Measurements from ENCODE around the gene RPS6KA6.

Gene RPS6KA6

DNA sequence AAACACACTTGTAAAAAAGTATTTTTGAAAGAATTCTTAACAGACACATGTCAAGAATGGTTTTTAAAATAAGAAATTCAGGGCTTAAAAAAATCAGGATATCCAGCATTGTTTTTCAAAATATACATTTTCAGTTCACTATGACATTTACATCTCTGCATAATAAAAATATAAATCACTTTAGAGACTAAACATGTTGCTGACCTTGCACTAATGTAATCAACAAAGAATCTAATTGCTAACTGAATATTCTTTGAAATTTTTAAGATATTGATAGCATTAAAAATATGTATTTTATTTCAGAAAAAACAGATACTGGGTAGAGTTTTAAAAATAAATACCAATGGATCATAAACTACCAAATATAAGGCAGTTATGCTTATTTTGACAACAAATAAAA lies 26.4 kb downstream of the RPS6KA6 start:
- DNase-seq = no peak

DNA sequence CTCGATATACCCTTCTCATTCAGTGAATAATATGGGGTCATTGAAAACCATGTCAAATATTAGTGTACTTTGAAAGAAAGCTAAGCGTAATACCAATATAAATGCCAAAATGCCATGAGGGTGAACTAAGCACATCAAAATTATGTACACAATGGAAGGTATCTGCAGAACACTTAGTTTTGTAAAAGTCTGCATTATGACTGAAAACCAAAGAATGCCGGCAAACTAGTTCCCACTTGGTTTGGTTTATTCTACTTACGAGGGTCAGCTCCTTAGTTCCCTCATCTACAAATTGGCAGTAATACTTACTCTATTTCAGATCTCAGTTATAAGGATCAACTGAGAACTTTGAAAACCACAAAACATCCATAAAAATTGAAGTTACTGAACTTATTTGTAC lies 27.3 kb downstream of the RPS6KA6 start:
- no peak for DNase-seq

DNA sequence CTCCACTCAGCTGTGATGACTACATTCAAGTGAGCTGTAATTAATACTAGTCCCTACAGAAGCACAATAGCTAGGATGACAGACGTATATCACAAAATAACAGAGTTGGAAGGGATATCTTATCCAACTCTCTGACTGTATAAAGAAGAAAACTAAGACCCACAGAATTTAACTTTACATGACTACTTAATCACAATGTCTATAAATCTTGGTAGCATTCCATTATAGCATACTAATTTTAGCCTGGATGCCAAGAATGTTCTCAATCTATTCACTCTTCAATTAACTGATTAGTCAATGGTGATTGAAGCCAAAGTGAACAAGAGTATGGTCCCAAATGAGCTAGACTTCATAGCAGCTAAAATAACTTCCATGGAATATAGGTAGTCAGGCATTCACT lies 31.2 kb downstream of the RPS6KA6 start:
- no peak for DNase-seq

DNA sequence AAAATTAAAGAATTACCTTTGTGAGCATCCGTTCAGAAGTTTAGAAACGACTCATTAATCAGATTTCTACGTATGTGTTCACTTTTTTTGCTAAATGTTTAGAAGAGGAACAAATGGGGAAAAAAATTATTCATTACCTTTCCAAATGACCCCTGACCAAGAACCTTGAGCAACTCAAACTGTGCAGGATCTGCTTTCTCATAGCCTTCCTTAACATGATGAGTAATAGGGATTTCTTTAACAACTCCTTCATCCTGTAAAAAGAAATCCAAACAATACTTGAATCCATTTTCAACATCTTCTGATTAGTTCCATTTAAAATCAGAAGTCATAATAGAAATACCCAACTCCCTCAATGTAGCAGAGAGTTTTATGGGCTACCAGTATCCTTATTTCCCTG lies 32.1 kb downstream of the RPS6KA6 start:
- no peak for DNase-seq

DNA sequence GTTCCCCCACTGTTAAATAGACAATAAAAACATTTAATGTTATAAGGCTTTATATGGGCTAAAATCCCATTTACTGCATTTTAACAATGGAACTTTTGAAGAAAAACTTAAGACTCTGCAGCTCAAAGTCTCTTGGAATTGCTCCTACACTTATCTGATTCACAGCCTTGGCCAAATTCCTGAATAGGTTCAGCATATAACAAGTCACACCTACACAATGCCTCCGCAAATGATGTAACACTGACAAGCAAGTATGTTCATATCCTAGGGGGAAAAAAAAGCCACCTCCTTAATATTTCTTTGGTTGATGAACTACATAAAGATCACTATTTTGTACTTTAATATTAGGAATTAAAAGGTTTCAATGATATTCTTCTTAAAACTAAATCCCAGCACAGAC lies 34.5 kb downstream of the RPS6KA6 start:
- no peak for DNase-seq

DNA sequence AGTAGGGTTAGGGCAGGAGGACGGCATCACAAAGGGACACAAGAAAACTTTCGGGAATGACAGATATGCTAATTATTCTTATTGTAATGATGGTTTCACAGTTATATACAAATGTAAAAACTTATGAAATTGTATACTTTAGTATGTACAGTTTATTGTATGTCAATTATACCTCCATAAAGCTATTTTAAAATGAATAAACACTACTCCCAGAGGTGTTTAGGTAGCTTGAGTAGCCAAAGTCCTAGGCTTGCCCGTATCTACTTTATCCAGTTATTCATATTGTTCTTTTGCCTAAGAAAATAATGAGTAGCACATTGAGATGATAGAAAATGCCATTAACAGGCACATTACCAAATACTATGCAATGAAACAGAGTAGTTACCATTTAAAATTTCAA lies 43.0 kb downstream of the RPS6KA6 start:
- DNase-seq = no peak

DNA sequence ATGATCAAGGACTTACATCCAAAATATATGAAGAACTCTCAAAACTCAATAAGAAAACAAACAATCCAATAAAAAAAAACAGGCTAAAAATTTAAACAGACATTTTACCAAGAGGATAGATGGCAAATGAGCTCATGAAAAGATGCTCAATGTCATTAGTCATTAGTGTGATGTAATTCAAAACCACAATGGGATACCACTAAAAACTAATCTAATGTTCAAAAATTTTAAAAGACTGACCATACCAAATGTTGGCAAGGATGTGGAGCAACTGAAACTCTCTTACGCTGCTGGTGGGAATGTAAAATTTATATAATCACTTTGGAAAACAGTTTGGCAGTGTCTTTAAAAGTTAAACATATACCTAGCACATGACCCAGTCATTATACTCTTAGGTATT lies 43.7 kb downstream of the RPS6KA6 start:
- no peak for DNase-seq

DNA sequence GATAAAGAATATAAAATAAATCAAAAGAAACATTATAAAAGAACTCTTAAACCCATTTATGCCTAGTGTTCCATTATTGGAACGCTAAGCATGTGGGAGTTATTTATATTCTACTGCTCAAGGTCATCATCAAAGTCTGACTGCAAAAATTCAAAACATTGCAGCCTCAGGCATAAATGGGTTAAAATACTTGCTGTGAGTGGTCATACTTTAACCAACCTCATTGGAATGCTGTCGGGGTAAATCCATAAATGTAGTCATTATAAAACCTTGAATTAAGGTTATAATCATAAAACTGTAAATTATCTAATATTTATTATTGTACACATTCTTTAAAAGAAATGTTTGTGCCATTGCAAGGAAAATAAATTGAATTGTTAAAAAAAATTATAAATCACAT lies 55.0 kb downstream of the RPS6KA6 start:
- no peak for DNase-seq

DNA sequence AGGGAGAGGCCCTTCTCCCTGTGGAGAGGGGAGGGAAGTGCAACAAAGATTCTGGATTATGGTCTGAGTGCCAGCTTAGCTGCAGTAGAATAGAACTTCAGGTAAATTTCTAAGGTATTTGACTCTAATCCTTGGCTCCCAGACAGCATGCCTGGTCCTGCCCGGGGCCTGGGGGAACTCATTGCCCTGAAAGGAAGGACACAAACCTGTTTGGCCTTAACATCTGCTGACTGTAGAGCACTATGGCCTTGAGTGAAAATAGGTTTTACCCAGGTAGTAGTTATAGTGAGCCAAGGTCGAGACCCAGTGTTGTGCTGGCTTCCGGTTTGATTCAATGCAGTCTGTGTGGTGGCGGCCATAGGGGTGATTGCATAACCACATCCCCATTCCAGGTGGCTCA lies 64.4 kb downstream of the RPS6KA6 start:
- no peak for DNase-seq

DNA sequence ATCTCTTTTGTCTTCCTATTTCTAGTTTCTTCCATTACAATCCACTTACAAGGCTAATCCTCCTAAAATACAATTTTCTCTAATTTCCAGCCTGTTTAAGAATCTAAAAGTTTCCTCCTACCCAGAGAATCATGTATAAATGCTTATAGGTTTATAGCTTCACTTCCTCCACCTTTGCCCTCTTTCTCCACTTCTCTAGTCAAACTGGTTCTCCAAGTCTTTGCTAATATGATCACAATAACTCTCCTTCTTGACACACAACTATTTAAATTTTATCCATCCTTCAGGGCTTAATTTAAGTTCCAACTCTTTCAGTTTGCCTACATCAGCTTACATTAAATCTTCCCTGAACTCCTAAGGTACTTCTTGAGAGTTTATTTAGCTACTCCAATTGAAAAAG lies 69.2 kb downstream of the RPS6KA6 start:
- no peak for DNase-seq

DNA sequence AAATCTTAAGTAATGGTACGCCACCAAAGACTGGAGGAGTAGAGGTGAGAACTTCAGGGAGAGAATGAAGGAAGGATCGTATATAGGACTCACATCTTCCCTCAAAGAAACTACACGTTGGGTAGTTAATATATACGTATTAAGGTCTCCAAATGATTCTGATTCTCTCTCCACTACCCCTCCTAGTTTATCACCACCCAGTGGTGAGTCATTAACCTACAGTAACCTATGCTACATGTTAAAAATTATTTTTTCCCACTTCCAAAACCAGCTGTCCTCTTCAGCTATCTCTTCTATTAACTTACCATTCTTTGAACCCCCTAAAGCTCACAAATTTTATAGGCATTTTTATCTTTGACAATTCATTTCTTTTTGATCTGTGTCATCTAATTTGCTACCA lies 69.7 kb downstream of the RPS6KA6 start:
- no peak for DNase-seq

DNA sequence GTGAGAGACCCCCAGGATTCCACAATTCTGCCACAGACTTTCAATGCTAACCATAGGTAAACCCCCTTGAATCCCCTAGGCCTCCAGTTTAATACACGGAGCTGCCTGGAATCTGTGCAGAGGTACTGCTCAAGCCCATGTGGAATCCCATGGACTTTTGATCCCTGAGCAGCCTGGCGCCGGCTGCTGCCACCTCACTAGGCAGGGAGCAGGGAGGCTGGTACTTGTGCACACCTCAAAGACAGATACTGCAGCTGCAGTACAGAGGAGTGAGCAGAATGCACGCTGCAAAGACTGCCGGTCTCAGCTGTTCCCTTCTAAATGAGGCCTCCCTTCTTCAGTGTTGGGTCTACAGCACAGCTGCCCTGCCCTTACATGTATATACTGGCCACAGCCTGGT lies 79.4 kb downstream of the RPS6KA6 start:
- DNase-seq = no peak

DNA sequence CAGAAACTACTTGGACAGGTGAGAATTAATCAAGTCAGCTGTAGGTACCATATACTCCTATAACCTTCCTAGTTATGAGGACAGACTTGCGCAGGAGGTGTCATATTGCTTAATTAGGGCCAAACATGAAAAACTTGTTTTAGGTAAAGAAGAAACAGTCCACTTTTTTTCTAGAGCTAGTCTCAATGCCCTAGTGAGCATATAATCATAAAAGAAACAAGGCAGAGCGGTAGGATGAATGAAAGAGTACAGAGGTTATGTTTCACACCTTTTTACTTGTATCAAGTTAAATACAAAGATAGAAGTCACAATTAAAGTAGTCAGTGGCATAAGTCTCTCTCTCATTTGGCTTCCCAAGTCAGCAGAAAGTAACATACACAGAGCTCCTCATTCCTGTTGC lies 88.9 kb downstream of the RPS6KA6 start:
- no peak for DNase-seq

DNA sequence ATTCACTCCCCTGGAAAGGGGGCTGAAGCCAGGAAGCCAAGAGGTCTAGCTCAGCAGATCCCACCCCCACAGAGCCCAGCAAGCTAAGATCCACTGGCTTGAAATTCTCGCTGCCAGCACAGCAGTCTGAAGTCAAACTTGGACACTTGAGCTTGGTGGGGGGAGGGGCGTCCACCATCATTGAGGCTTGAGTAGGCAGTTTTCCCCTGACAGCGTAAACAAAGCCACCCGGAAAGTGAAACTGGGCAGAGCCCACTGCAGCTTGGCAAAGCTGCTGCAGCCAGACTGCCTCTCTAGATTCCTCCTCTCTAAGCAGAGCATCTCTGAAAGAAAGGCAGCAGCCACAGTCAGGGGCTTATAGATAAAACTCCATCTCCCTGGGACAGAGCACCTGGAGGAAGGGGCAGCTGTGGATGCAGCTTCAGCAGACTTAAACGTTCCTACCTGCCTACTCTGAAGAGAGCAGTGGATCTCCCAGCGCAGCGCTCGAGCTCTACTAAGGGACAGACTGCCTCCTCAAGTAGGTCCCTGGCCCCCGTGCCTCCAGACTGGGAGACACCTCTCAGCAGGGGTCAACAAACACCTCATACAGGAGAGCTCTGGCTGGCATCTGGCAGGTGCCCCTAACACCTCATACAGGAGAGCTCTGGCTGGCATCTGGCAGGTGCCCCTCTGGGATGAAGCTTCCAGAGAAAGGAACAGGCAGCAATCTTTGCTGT lies 108.4 kb downstream of the RPS6KA6 start:
- DNase-seq = peak; percentile 3

DNA sequence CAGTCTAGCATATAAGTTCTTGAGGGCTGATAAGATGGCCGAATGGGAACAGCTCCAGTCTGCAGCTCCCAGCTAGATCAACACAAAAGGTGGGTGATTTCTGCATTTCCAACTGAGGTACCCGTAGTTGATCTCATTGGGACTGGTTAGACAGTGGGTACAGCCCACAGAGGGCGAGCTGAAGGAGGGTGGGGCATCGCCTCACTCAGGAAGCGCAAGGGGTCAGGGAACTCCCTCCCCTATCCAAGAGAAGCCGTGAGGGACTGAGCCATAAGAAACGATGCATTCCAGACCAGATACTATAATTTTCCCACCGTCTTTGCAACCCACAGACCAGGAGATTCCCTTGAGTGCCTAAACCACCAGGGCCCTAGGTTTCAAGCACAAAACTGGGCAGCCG lies 109.0 kb downstream of the RPS6KA6 start:
- no peak for DNase-seq

DNA sequence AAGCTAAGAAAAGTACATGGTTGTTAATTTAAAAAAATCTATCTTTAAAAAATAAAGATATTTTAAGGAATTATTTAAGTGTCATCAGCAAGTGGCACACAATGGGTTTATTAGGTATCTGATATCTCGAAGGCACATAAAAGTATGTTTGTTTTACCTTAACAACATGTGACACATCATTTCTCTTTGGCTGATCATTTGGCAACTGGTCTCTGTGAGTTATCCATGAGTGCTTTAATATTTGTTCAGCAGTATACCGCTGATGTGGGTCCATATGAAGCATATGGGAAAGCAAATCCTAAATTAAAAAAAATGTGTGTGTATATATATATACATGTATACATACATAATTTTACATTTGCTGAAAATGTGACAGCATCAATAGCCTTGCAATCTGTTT lies 123.2 kb downstream of the RPS6KA6 start:
- no peak for DNase-seq

DNA sequence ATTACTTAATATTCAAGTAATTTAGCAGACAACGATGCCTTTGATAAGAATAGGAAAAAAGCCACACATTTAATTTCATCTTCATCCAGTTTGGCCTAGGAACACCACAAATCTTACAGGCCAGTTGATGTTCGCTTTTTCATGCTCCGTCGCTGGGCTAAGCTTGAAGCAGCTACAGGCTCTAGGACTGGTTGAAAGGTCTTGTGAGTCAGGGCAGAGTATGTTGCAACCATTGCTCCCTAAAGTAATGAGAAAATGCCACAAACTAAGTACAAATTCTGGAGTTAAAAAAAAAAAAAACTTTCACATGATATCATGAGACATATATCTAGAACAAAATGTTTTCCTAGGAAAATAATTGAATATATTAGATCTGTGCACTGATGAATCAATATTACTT lies 123.8 kb downstream of the RPS6KA6 start:
- DNase-seq = no peak

DNA sequence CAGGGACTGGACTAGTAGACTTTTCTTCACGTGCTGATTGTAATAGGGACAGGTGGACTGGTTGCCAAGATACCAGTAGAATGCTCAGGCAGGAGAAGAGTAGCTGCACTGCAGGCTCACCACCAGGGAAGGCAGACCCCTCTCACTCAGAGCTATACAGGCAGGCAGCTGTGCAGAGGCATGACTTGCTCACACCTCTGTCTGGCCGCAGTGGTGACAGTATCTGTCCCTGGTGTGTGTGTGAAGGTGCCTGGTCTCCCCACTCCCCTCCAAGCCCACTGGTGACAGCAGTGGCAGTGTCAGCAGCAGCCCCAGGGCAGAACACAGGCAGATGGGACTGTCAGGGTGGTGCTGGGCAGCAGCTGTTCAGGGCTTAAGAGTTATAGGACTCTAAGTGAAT lies 140.7 kb downstream of the RPS6KA6 start:
- DNase-seq = no peak

DNA sequence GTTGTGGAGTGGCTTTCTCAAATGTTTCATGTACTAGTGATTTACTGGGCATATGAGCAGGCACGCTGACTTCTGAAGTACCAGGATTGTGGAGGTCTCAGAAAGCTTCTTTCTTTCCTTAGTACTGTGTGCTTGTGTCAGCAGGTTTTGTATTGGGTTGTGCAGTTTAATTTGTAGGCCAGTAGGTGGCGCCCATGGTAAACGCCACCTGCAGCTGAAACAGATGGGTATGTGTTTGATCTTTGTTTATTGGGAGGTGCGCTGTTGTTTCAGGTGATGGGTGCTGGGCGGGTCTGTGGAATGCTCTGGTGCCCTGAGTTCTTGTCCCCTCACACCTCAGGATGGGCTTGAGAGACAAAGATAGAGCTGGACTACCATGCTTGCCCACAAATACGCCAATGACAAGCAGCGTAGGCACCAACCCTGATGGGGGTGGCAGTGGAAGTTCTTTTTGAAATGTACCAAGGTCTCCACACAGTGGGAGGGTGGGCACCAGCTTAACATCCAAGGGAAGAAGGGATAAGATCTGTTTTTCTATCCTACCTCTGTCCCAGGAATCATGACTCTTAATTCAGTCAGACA lies 141.5 kb downstream of the RPS6KA6 start:
- peak; percentile 48 for DNase-seq

DNA sequence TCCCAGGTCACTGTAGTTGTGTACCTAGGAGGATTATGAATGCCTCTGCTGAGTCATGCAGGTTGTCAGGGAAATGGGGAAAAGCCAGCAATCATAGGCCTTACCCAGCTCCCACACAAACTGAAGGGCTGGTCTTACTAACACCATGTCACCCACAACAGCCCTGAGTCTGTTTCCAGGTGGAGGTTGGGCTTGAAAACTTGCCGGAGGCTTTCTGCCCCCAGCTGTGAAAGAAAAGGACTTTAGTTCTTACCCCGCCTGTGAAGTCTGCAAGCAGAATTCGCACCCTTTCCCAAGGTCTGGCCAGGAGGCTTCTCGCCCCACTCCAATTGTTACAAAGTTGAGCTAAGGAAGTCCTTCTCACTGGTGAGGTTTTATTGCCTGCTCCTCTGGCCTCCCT lies 143.9 kb downstream of the RPS6KA6 start:
- no peak for DNase-seq

All from OCI-M1 (cell line).